A549 (cell line): Measurements from ENCODE around the gene IPO9. TPM values are rescaled to one million over a fixed set of nuclear protein-coding genes. Genes with fewer than 3 reads are reported as not detected.
A peak's percentile ranks its signal among the peaks of the same experiment; 100 is the strongest.

Source experiments
- ATAC-seq, 2 experiments: fragments of 200-7000 bp in 1 of 2; fragments of >200 bp in 1 of 2; cut with Nextera tagmentation in 1 of 2; cut with Tn5 transposase in 1 of 2; 3 replicates each; pipeline versions ENCODE4 v1.8.0 to v1.9.1; 2018 to 2020; ENCODE audit warnings: mild to moderate bottlenecking in 1 of 2, moderate library complexity in 1 of 2
- CTCF ChIA-PET: fragments of 300-600 bp; sonication (Branson Sonifier 250); formaldehyde crosslinking; extraction: SDS; loops from one replicate; lab custom pipeline; 2021; ENCODE audit warnings: antibody characterized with exemption, inconsistent platforms; lab: Yijun Ruan, JAX
- POLR2A ChIA-PET: fragments of 350-600 bp; formaldehyde crosslinking; extraction: SDS; loops from one replicate; lab custom pipeline; 2021; ENCODE audit warnings: antibody characterized with exemption, inconsistent platforms; lab: Yijun Ruan, JAX
- DNase-seq, 2 experiments: peaks; one replicate each; pipeline versions ENCODE4 v3.0.0 to v3.0.0-alpha.2; 2011 to 2016; ENCODE audit warnings: low read depth in 1 of 2, low spot score in 1 of 2
- FAIRE-seq: peaks from 2 replicates; lab custom pipeline; 2011; peaks lifted over from hg19 to GRCh38; lab: Jason Lieb, UNC
- H3K27ac ChIP-seq, 2 experiments: fragments of >200 bp; sonication (Bioruptor Twin); formaldehyde crosslinking; 3 replicates each; pipeline ENCODE4 v1.5.1; 2016 to 2017
- H3K4me1 ChIP-seq: fragments of >200 bp; sonication (Bioruptor Twin); formaldehyde crosslinking; 3 replicates; pipeline ENCODE4 v1.6.1; 2016
- H3K4me2 ChIP-seq: fragments of >200 bp; sonication (Bioruptor Twin); formaldehyde crosslinking; 3 replicates; pipeline ENCODE4 v1.6.1; 2016
- H3K4me3 ChIP-seq: fragments of >200 bp; sonication (Bioruptor Twin); formaldehyde crosslinking; 3 replicates; pipeline ENCODE4 v1.5.1; 2016
- H3K9me3 ChIP-seq: fragments of >200 bp; sonication (Bioruptor Twin); formaldehyde crosslinking; 3 replicates; pipeline ENCODE4 v1.6.1; 2016
- BHLHE40 ChIP-seq: IDR thresholded peaks from 2 replicates; pipeline ENCODE4 v1.6.1; 2012; ENCODE audit warnings: low read depth, low read length, inconsistent platforms
- CHD2 ChIP-seq: fragments of 150-350 bp; IDR thresholded peaks from 2 replicates; pipeline ENCODE4 v1.6.1; 2014; ENCODE audit warnings: low read length; ENCODE audit not compliant: partially characterized antibody
- CHD4 ChIP-seq: fragments of 200-600 bp; sonication (generic); IDR thresholded peaks from 2 replicates; pipeline ENCODE4 v1.6.1; 2016; ENCODE audit warnings: antibody characterized with exemption, mild to moderate bottlenecking, borderline replicate concordance
- FOSL2 ChIP-seq, 2 experiments: fragments of 450-650 bp in 1 of 2; fragments of >200 bp in 1 of 2; sonication (Bioruptor Twin) in 1 of 2; formaldehyde crosslinking; IDR thresholded peaks; 2 replicates each; pipeline versions ENCODE4 v1.5.0 to v1.6.1; 2016 to 2020; ENCODE audit warnings: mild to moderate bottlenecking in 1 of 2, moderate library complexity in 1 of 2
- HMGXB4 ChIP-seq: fragments of 250-450 bp; sonication (Bioruptor Pico); IDR thresholded peaks from 2 replicates; pipeline ENCODE4 v1.5.0; 2021; ENCODE audit warnings: mild to moderate bottlenecking, moderate library complexity, borderline replicate concordance
- HOXA7 ChIP-seq: fragments of 250-450 bp; sonication (Bioruptor Pico); IDR thresholded peaks from 2 replicates; pipeline ENCODE4 v1.5.0; 2020; ENCODE audit warnings: mild to moderate bottlenecking, moderate library complexity
- HOXB13 ChIP-seq: fragments of 250-450 bp; sonication (Bioruptor Pico); IDR thresholded peaks from 2 replicates; pipeline ENCODE4 v1.5.0; 2020; ENCODE audit warnings: low read depth, mild to moderate bottlenecking, moderate library complexity
- JUN ChIP-seq, 2 experiments: fragments of >200 bp; sonication (Bioruptor Twin); formaldehyde crosslinking; IDR thresholded peaks; 2 replicates in 1 of 2; 3 replicates in 1 of 2; pipeline ENCODE4 v1.6.1; 2016 to 2017
- JUNB ChIP-seq: fragments of >200 bp; sonication (Bioruptor Twin); formaldehyde crosslinking; IDR thresholded peaks from 2 replicates; pipeline ENCODE4 v1.6.1; 2016
- MAFK ChIP-seq: fragments of 450-650 bp; IDR thresholded peaks from 2 replicates; pipeline ENCODE4 v1.6.1; 2014; ENCODE audit not compliant: partially characterized antibody
- MYC ChIP-seq: IDR thresholded peaks from 2 replicates; pipeline ENCODE4 v1.6.1; 2012; ENCODE audit warnings: mild to moderate bottlenecking, inconsistent platforms, low read length, improper control_type of control experiment, borderline replicate concordance
- NPAS2 ChIP-seq: fragments of 250-450 bp; sonication (Bioruptor Pico); IDR thresholded peaks from 2 replicates; pipeline ENCODE4 v1.8.0; 2022; ENCODE audit warnings: mild to moderate bottlenecking, moderate library complexity, borderline replicate concordance
- PHF8 ChIP-seq: fragments of 200-600 bp; sonication (generic); IDR thresholded peaks from 2 replicates; pipeline ENCODE4 v1.6.1; 2016; ENCODE audit warnings: low read depth, mild to moderate bottlenecking, antibody characterized with exemption, moderate library complexity, borderline replicate concordance
- RARB ChIP-seq: fragments of 250-450 bp; sonication (Bioruptor Pico); IDR thresholded peaks from 2 replicates; pipeline ENCODE4 v1.8.0; 2021; ENCODE audit warnings: mild to moderate bottlenecking, moderate library complexity
- REST ChIP-seq: fragments of 200-600 bp; sonication (generic); IDR thresholded peaks from 2 replicates; pipeline ENCODE4 v1.6.1; 2016; ENCODE audit warnings: antibody characterized with exemption, mild to moderate bottlenecking, moderate library complexity
- SMC3 ChIP-seq: fragments of >200 bp; sonication (Bioruptor Twin); formaldehyde crosslinking; IDR thresholded peaks from 3 replicates; pipeline ENCODE4 v1.6.1; 2018; ENCODE audit warnings: inconsistent platforms
- TP53 ChIP-seq: fragments of 250-450 bp; sonication (Bioruptor Pico); IDR thresholded peaks from 2 replicates; pipeline ENCODE4 v1.5.0; 2021; ENCODE audit warnings: mild to moderate bottlenecking, moderate library complexity
- WGBS: methylation state at CpG from one replicate; pipeline ENCODE4 v1.1.6; 2017; ENCODE audit errors: missing lambda C conversion rate; 5-methylcytosine and 5-hydroxymethylcytosine counted together
- polyA plus RNA-seq, 4 experiments: library from polyadenylated mRNA; depleted of rRNA in 3 of 4; stranded (reverse); fragments of >200 nt; fragmentation: RNase III in 1 of 4; extraction: RNeasy Plus Mini Kit Qiagen cat#74134 plus additional on column Dnase treatment in 1 of 4; gene quantifications; 2 replicates in 3 of 4; 3 replicates in 1 of 4; pipeline ENCODE4 v1.2.3, GENCODE V29; 2011 to 2017
- TF ChIP-seq, protein P1 (sequence below): fragments of 150-350 bp; IDR thresholded peaks from 2 replicates; pipeline ENCODE4 v1.6.1; 2014; ENCODE audit warnings: low read depth, mild to moderate bottlenecking, low read length

The IPO9 gene
- polyA plus RNA-seq, 2 of the 4 experiments (the other 2 are of a cell fraction), result 40.1 to 77.5 TPM

GRCh38 chr1:201893431-201893830, 64.5 kb downstream of the IPO9 start:
- H3K4me3 ChIP-seq, result no peak overlapping the region
- ATAC-seq (no peak), FAIRE-seq (no peak), DNase-seq (no peak)
- ChIA-PET POLR2A (no interaction called here), CTCF (interaction anchor here (0.8 to 17.1 kb wide), 12 partner anchors 14 to 363 kb away, joined by 3 to 855 read pairs (median 17); partner anchors contain the start of genes ELF3, IPO9, RNPEP and TIMM17A)
- peaks cover 6% of the 10 kb centered on the region; the same call in 1 of the 3 replicates for H3K4me1 ChIP-seq
- 81% methylated on average over 3 of the region's 3 CpGs for WGBS
- TF ChIP-seq SMC3, result no peak
- TF ChIP-seq HMGXB4 (CRISPR knock-in tag), result no peak
- no peak overlapping the region for H3K4me2 ChIP-seq
- no peak overlapping the region for H3K27ac ChIP-seq
- no peaks in the 10 kb centered on the region for H3K9me3 ChIP-seq

GRCh38 chr1:201894343-201895119, 65.6 kb downstream of the IPO9 start:
- Histone ChIP-seq H3K4me2 (no peak overlapping the region), H3K4me1 (peaks cover 3% of the 10 kb centered on the region; the same call in 1 of the 3 replicates), H3K9me3 (no peaks in the 10 kb centered on the region), H3K4me3 (no peak overlapping the region), H3K27ac (no peak overlapping the region)
- FAIRE-seq (no peak), DNase-seq (no peak), ATAC-seq (no peak)
- TF ChIP-seq RARB (CRISPR knock-in tag) (no peak), MAFK (no peak), NPAS2 (CRISPR knock-in tag) (no peak), MYC (no peak), HOXA7 (CRISPR knock-in tag) (no peak), PHF8 (no peak), HOXB13 (CRISPR knock-in tag) (no peak), JUNB (no peak)
- TF ChIP-seq, protein P1, sequence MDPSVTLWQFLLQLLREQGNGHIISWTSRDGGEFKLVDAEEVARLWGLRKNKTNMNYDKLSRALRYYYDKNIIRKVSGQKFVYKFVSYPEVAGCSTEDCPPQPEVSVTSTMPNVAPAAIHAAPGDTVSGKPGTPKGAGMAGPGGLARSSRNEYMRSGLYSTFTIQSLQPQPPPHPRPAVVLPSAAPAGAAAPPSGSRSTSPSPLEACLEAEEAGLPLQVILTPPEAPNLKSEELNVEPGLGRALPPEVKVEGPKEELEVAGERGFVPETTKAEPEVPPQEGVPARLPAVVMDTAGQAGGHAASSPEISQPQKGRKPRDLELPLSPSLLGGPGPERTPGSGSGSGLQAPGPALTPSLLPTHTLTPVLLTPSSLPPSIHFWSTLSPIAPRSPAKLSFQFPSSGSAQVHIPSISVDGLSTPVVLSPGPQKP, result no peak
- WGBS, result 71% methylated on average over 5 of the region's 5 CpGs
- ChIA-PET POLR2A (no interaction called here), CTCF (interaction anchor here (0.7 to 17.1 kb wide), 22 partner anchors 15 to 364 kb away, joined by 3 to 855 read pairs (median 18); partner anchors contain the start of genes ELF3, IPO9, LMOD1 and RNPEP)

GRCh38 chr1:201895120-201895665, 66.2 kb downstream of the IPO9 start:
- FAIRE-seq (no peak), DNase-seq (no peak), ATAC-seq (peak in 1 of 2 experiments; percentile 4; a peak in 3 of 6 replicates)
- WGBS, result 79% methylated on average over 7 of the region's 7 CpGs
- no peak overlapping the region for H3K27ac ChIP-seq
- no peak for TF ChIP-seq CHD4
- TF ChIP-seq MAFK, result no peak
- no peak for TF ChIP-seq TP53 (CRISPR knock-in tag)
- TF ChIP-seq FOSL2 (IDR thresholded peaks at IDR 0.05), result no peak
- no peak for TF ChIP-seq FOSL2 (CRISPR knock-in tag; IDR thresholded peaks at IDR 0.05)
- TF ChIP-seq REST, result no peak
- TF ChIP-seq JUN (IDR thresholded peaks at IDR 0.05), result no peak
- TF ChIP-seq CHD2, result no peak
- no peak for TF ChIP-seq BHLHE40
- H3K9me3 ChIP-seq, result no peaks in the 10 kb centered on the region
- peaks cover 3% of the 10 kb centered on the region; the same call in 1 of the 3 replicates for H3K4me1 ChIP-seq
- ChIA-PET CTCF (interaction anchor here (0.6 to 17.1 kb wide), 44 partner anchors 15 to 363 kb away, joined by 3 to 855 read pairs (median 5); partner anchors contain the start of genes ELF3, LMOD1, RNPEP and TIMM17A), POLR2A (interaction anchor here (1.1 to 1.5 kb wide), 4 partner anchors 60 to 115 kb away, joined by 4 to 16 read pairs (median 10); partner anchors contain the start of genes ELF3 and TIMM17A)
- no peak overlapping the region for H3K4me3 ChIP-seq
- H3K4me2 ChIP-seq, result no peak overlapping the region
